Lung (tissue), 12 donors: ENCODE results near the gene RETN. TPM values are rescaled to one million over a fixed set of nuclear protein-coding genes. Genes with fewer than 3 reads are reported as not detected.

Experiments
- ATAC-seq: fragments of 200-7000 bp; cut with Tn5 transposase; one replicate; pipeline ENCODE4 v1.9.1; 2020; ENCODE audit warnings: moderate number of reproducible peaks; ENCODE audit not compliant: insufficient read depth, low FRiP score
- DNase-seq, 3 donors: peaks; one replicate each; pipeline ENCODE4 v3.0.0-alpha.2; 2013 to 2017
- H3K27ac ChIP-seq, 2 donors: one replicate each; pipeline ENCODE4 v1.5.1; 2013; ENCODE audit warnings: mild to moderate bottlenecking in 2 of 2, moderate library complexity in 2 of 2, control low read depth in 1 of 2, inconsistent platforms in 1 of 2, low read depth in 1 of 2, low read length in 1 of 2
- H3K27me3 ChIP-seq, 3 donors: one replicate each; pipeline ENCODE4 v1.5.1; 2013; ENCODE audit warnings: low read length in 2 of 3; ENCODE audit not compliant: control insufficient read depth in 3 of 3, insufficient read depth in 3 of 3
- H3K36me3 ChIP-seq, 4 donors: one replicate each; pipeline ENCODE4 v1.5.1; 2013; ENCODE audit warnings: low read length in 4 of 4, mild to moderate bottlenecking in 1 of 4, moderate library complexity in 1 of 4; ENCODE audit not compliant: control insufficient read depth in 4 of 4, insufficient read depth in 4 of 4
- H3K4me1 ChIP-seq, 5 donors: one replicate each; pipeline ENCODE4 v1.5.1; 2013; ENCODE audit warnings: low read length in 5 of 5, mild to moderate bottlenecking in 2 of 5, moderate library complexity in 1 of 5; ENCODE audit not compliant: control insufficient read depth in 5 of 5, insufficient read depth in 5 of 5
- H3K4me3 ChIP-seq: one replicate; pipeline ENCODE4 v1.5.1; 2013; ENCODE audit warnings: mild to moderate bottlenecking, control low read depth, moderate library complexity
- H3K9ac ChIP-seq, 2 donors: one replicate each; pipeline ENCODE4 v1.5.1; 2013; ENCODE audit warnings: low read length in 2 of 2, control low read depth in 1 of 2; ENCODE audit not compliant: insufficient read depth in 1 of 2
- H3K9me3 ChIP-seq, 4 donors: one replicate each; pipeline ENCODE4 v1.5.1; 2013; ENCODE audit warnings: low read length in 3 of 4, mild to moderate bottlenecking in 1 of 4, moderate library complexity in 1 of 4; ENCODE audit not compliant: control insufficient read depth in 4 of 4, insufficient read depth in 3 of 4
- CTCF ChIP-seq: IDR thresholded peaks from 2 replicates; pipeline ENCODE4 v1.5.1; 2012; ENCODE audit warnings: mild to moderate bottlenecking; ENCODE audit errors: control extremely low read depth, extremely low read depth
- WGBS, 2 donors: extraction: QIAGEN DNeasy Blood & Tissue Kit; methylation state at CpG; one replicate each; pipeline ENCODE4 v1.1.7; 2013; 5-methylcytosine and 5-hydroxymethylcytosine counted together
- polyA plus RNA-seq, 2 donors: library from polyadenylated mRNA; stranded (reverse); fragments of 200-250 nt; gene quantifications; one replicate each; pipeline ENCODE4 v1.2.1, GENCODE V29; 2013
- total RNA-seq, 2 donors: library from RNA; depleted of rRNA in 1 of 2; stranded (reverse); fragments of >200 nt in 1 of 2; gene quantifications; one replicate each; pipeline ENCODE4 v1.2.1, GENCODE V29; 2014 to 2021
- donor health status: control.
- donor health status: control.
- donor health status: Bipolar disorder and iron deficiency.
- donor health status: healthy.
- donor health status: DM: yes; HTN: yes; CAD: no.

The RETN gene
- total and polyA plus RNA-seq, 4 donors, result 2.9 to 1,168 (median 58.3) TPM

GRCh38 chr19:7633698-7634097, 35.2 kb upstream of the RETN start, which contains the start of gene PCP2:
Gene PCP2 (minus strand): TSS chr19:7633719. CDS start chr19:7633457, 262 bp downstream.
- H3K27me3 ChIP-seq, result peaks cover 0 to 3% (median 0%) of the 10 kb centered on the region in 3 donors
- H3K36me3 ChIP-seq, result peaks cover 0 to 10% (median 2%) of the 10 kb centered on the region in 4 donors
- no peaks in the 10 kb centered on the region for H3K9me3 ChIP-seq
- no peak for DNase-seq
- H3K9ac ChIP-seq, result no peak within 1 kb of the TSS
- no peak for TF ChIP-seq CTCF
- H3K4me3 ChIP-seq, result no peak within 1 kb of the TSS
- peaks cover 2 to 15% (median 7%) of the 10 kb centered on the region in 5 donors for H3K4me1 ChIP-seq
- H3K27ac ChIP-seq, result no peak within 1 kb of the TSS
- no peak for ATAC-seq
- 58 to 62% methylated on average over 2 of the region's 2 CpGs for WGBS, 2 donors

- no peak for TF ChIP-seq CTCF
- peaks cover 0 to 2% (median 0%) of the 10 kb centered on the region in 4 donors for H3K9me3 ChIP-seq
- no peak overlapping the region for H3K4me3 ChIP-seq
- WGBS, 2 donors, result 51 to 63% methylated on average over 6 of the region's 6 CpGs
- peaks cover 0 to 14% (median 2%) of the 10 kb centered on the region in 5 donors for H3K4me1 ChIP-seq
- no peak overlapping the region for H3K9ac ChIP-seq
- H3K36me3 ChIP-seq, result peaks cover 0 to 12% (median 3%) of the 10 kb centered on the region in 4 donors
- H3K27me3 ChIP-seq, result peaks cover 0 to 3% (median 0%) of the 10 kb centered on the region in 3 donors
- no peak overlapping the region for H3K27ac ChIP-seq
- DNase-seq (no peak), ATAC-seq (no peak)
These were observed 33.2 kb upstream of the RETN start for GRCh38 chr19:7635670-7636069.

- ATAC-seq (no peak), DNase-seq (no peak)
- H3K9ac ChIP-seq, result no peak overlapping the region
- peaks cover 0 to 12% (median 3%) of the 10 kb centered on the region in 4 donors for H3K36me3 ChIP-seq
- no peak overlapping the region for H3K4me3 ChIP-seq
- H3K9me3 ChIP-seq, result peaks cover 0 to 2% (median 0%) of the 10 kb centered on the region in 4 donors
- no peak for TF ChIP-seq CTCF
- H3K4me1 ChIP-seq, result peaks cover 0 to 12% (median 0%) of the 10 kb centered on the region in 5 donors
- peak overlapping the region in 1 of 2 donors; percentile 60 for H3K27ac ChIP-seq
- peaks cover 0 to 3% (median 0%) of the 10 kb centered on the region in 3 donors for H3K27me3 ChIP-seq
- 68 to 70% methylated on average over 16 of the region's 16 CpGs for WGBS, 2 donors
These were observed 32.5 kb upstream of the RETN start for GRCh38 chr19:7636317-7636690.
